HepG2 (cell line): ENCODE results near the gene HSD3B7. TPM values are rescaled to one million over a fixed set of nuclear protein-coding genes. Genes with fewer than 3 reads are reported as not detected.

Experiments
- ARID2 ChIP-seq: sonication (generic); formaldehyde crosslinking; IDR thresholded peaks from 2 replicates; pipeline ENCODE4 v1.8.1; 2022; ENCODE audit warnings: mild to moderate bottlenecking, missing genetic modification reagents, borderline replicate concordance
- ATRX ChIP-seq: sonication (generic); formaldehyde crosslinking; IDR thresholded peaks from 2 replicates; pipeline ENCODE4 v1.4.0; 2020; ENCODE audit warnings: missing genetic modification reagents, borderline replicate concordance
- HIVEP1 ChIP-seq: sonication (generic); formaldehyde crosslinking; IDR thresholded peaks from 2 replicates; pipeline ENCODE4 v1.4.0; 2020; ENCODE audit warnings: mild to moderate bottlenecking, missing genetic modification reagents
- KLF11 ChIP-seq: IDR thresholded peaks from 2 replicates; pipeline ENCODE4 v1.6.1; 2016; ENCODE audit warnings: missing compliant biosample characterization
- MED13 ChIP-seq: sonication (generic); formaldehyde crosslinking; IDR thresholded peaks from 2 replicates; pipeline ENCODE4 v1.5.0; 2020; ENCODE audit warnings: missing genetic modification reagents
- SP2 ChIP-seq: sonication (generic); formaldehyde crosslinking; IDR thresholded peaks from 2 replicates; pipeline ENCODE4 v1.5.1; 2020; ENCODE audit warnings: mild to moderate bottlenecking, missing genetic modification reagents
- ZNF160 ChIP-seq: sonication (generic); formaldehyde crosslinking; IDR thresholded peaks from 2 replicates; pipeline ENCODE4 v1.8.0; 2022; ENCODE audit warnings: mild to moderate bottlenecking, inconsistent platforms, missing genetic modification reagents
- ZNF225 ChIP-seq: sonication (generic); formaldehyde crosslinking; IDR thresholded peaks from 2 replicates; pipeline ENCODE4 v1.4.0; 2020; ENCODE audit warnings: mild to moderate bottlenecking, missing genetic modification reagents
- ZNF263 ChIP-seq: sonication (generic); formaldehyde crosslinking; IDR thresholded peaks from 2 replicates; pipeline ENCODE4 v1.4.0; 2020; ENCODE audit warnings: missing genetic modification reagents
- ZNF264 ChIP-seq: sonication (generic); formaldehyde crosslinking; IDR thresholded peaks from 2 replicates; pipeline ENCODE4 v1.4.0; 2020; ENCODE audit warnings: missing genetic modification reagents
- ZNF567 ChIP-seq: sonication (generic); formaldehyde crosslinking; IDR thresholded peaks from 2 replicates; pipeline ENCODE4 v1.8.1; 2023; ENCODE audit warnings: mild to moderate bottlenecking, missing genetic modification reagents, borderline replicate concordance
- ZNF644 ChIP-seq: IDR thresholded peaks from 2 replicates; pipeline ENCODE4 v1.6.1; 2016; ENCODE audit warnings: low read depth
- ZNF878 ChIP-seq: sonication (generic); formaldehyde crosslinking; IDR thresholded peaks from 2 replicates; pipeline ENCODE4 v1.8.1; 2023; ENCODE audit warnings: mild to moderate bottlenecking, missing genetic modification reagents, moderate library complexity
- polyA plus RNA-seq, 8 experiments: library from polyadenylated mRNA; depleted of rRNA in 3 of 8; stranded (reverse) in 7 of 8; unstranded in 1 of 8; fragments of >200 nt; fragmentation: Illumina TruSeq in 4 of 8; extraction: Trizol in 4 of 8; gene quantifications; 2 replicates each; pipeline versions ENCODE4 v1.2.1 to v1.2.3, GENCODE V29; 2011 to 2016; ENCODE audit warnings: low read depth in 4 of 8, missing spikeins in 1 of 8, mixed read lengths in 1 of 8; ENCODE audit not compliant: insufficient read depth in 1 of 8
- total RNA-seq, 5 experiments: library from RNA; depleted of rRNA; stranded (reverse); fragments of >200 nt; fragmentation: Illumina TruSeq; extraction: Trizol; gene quantifications; 2 replicates each; pipeline ENCODE4 v1.2.3, GENCODE V29; 2016; ENCODE audit warnings: low read depth in 1 of 5
- TF ChIP-seq, protein P1 (sequence below): sonication (generic); formaldehyde crosslinking; IDR thresholded peaks from 2 replicates; pipeline ENCODE4 v1.5.1; 2020; ENCODE audit warnings: mild to moderate bottlenecking, missing genetic modification reagents
- TF ChIP-seq, protein P2 (sequence below): sonication (generic); formaldehyde crosslinking; IDR thresholded peaks from 2 replicates; pipeline ENCODE4 v1.5.0; 2020; ENCODE audit warnings: missing genetic modification reagents
- TF ChIP-seq, protein P3 (sequence below), 2 experiments: sonication (generic) in 1 of 2; formaldehyde crosslinking in 1 of 2; IDR thresholded peaks; 2 replicates each; pipeline versions ENCODE4 v1.4.0 to v1.6.1; 2018 to 2020; ENCODE audit warnings: missing genetic modification reagents in 2 of 2, borderline replicate concordance in 1 of 2, low read depth in 1 of 2, mild to moderate bottlenecking in 1 of 2, missing biosample characterization in 1 of 2
- TF ChIP-seq, protein P4 (sequence below): sonication (generic); formaldehyde crosslinking; IDR thresholded peaks from 2 replicates; pipeline ENCODE4 v1.4.0; 2020; ENCODE audit warnings: missing genetic modification reagents, borderline replicate concordance
- TF ChIP-seq, protein P5 (sequence below): sonication (generic); formaldehyde crosslinking; IDR thresholded peaks from 2 replicates; pipeline ENCODE4 v1.4.0; 2020; ENCODE audit warnings: missing genetic modification reagents

The HSD3B7 gene
- total and polyA plus RNA-seq, 2 of the 13 experiments (the other 11 are each of a cell fraction or from before 2014, with no cell fraction given) = 32.9 to 69.7 TPM

DNA sequence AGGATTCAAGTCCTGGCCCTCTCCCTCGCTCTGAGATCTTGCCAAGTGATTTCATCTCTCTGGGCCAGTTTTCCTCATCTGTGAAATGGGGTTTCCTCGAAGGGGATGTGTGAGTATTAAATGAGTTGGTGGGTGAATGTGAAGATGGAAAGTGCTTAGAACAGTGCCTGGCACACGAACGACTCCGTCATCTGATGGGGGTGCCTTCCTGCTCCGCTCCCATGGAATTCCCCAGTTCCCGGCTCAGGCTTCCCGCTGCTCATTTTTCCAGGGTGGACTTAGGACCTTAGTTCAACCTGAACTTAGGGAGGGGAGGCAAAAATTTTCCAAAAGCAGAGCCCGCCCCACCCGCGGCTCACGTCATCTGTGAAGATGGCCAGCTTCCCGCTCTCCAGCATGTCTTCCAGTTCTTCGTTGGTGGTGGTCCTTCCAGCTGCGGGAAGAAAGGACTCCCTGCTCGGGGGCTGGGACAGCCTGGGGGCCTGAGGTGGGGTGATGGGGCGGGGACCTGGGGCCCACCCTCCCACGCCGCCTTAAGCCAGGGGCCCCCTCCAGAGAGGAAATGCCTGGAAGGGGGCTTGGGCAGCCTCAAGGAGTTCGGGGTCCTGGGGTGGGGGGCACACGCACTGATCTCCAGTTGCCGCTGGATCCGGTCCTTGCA lies 11.4 kb downstream of the HSD3B7 start (continued):
- TF ChIP-seq, protein P1, sequence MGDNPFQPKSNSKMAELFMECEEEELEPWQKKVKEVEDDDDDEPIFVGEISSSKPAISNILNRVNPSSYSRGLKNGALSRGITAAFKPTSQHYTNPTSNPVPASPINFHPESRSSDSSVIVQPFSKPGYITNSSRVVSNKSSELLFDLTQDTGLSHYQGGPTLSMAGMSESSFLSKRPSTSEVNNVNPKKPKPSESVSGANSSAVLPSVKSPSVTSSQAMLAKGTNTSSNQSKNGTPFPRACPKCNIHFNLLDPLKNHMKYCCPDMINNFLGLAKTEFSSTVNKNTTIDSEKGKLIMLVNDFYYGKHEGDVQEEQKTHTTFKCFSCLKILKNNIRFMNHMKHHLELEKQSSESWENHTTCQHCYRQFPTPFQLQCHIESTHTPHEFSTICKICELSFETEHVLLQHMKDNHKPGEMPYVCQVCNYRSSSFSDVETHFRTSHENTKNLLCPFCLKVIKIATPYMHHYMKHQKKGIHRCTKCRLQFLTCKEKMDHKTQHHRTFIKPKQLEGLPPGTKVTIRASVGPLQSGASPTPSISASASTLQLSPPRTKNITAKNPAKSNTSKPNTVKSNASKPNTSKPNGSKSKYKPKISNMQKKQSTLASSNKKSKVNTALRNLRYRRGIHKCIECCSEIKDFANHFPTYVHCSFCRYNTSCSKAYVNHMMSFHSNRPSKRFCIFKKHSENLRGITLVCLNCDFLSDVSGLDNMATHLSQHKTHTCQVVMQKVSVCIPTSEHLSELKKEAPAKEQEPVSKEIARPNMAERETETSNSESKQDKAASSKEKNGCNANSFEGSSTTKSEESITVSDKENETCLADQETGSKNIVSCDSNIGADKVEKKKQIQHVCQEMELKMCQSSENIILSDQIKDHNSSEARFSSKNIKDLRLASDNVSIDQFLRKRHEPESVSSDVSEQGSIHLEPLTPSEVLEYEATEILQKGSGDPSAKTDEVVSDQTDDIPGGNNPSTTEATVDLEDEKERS = no peak
- peak; percentile 76; the same call in 1 of the 2 replicates for TF ChIP-seq HIVEP1 (CRISPR knock-in tag)
- no peak for TF ChIP-seq ZNF263
- TF ChIP-seq, protein P2, sequence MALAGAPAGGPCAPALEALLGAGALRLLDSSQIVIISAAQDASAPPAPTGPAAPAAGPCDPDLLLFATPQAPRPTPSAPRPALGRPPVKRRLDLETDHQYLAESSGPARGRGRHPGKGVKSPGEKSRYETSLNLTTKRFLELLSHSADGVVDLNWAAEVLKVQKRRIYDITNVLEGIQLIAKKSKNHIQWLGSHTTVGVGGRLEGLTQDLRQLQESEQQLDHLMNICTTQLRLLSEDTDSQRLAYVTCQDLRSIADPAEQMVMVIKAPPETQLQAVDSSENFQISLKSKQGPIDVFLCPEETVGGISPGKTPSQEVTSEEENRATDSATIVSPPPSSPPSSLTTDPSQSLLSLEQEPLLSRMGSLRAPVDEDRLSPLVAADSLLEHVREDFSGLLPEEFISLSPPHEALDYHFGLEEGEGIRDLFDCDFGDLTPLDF (CRISPR knock-in tag) = peak; percentile 81
- TF ChIP-seq ZNF567 (CRISPR knock-in tag) = no peak
- TF ChIP-seq KLF11 (CRISPR knock-in tag) = no peak
- TF ChIP-seq ATRX = no peak
- 0 out of 2 replicates have a peak, but pooled peaks have one; percentile 3 for TF ChIP-seq ZNF160
- TF ChIP-seq ZNF264 (CRISPR knock-in tag) = peak; percentile 51; the same call in 1 of the 2 replicates
- no peak for TF ChIP-seq ZNF878 (CRISPR knock-in tag)
- TF ChIP-seq, protein P3, sequence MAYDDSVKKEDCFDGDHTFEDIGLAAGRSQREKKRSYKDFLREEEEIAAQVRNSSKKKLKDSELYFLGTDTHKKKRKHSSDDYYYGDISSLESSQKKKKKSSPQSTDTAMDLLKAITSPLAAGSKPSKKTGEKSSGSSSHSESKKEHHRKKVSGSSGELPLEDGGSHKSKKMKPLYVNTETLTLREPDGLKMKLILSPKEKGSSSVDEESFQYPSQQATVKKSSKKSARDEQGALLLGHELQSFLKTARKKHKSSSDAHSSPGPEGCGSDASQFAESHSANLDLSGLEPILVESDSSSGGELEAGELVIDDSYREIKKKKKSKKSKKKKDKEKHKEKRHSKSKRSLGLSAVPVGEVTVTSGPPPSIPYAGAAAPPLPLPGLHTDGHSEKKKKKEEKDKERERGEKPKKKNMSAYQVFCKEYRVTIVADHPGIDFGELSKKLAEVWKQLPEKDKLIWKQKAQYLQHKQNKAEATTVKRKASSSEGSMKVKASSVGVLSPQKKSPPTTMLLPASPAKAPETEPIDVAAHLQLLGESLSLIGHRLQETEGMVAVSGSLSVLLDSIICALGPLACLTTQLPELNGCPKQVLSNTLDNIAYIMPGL (CRISPR knock-in tag; IDR thresholded peaks at IDR 0.05; ENCODE audit: borderline replicate concordance in 1 of 2, low read depth in 1 of 2) = no peak
- TF ChIP-seq, protein P4, sequence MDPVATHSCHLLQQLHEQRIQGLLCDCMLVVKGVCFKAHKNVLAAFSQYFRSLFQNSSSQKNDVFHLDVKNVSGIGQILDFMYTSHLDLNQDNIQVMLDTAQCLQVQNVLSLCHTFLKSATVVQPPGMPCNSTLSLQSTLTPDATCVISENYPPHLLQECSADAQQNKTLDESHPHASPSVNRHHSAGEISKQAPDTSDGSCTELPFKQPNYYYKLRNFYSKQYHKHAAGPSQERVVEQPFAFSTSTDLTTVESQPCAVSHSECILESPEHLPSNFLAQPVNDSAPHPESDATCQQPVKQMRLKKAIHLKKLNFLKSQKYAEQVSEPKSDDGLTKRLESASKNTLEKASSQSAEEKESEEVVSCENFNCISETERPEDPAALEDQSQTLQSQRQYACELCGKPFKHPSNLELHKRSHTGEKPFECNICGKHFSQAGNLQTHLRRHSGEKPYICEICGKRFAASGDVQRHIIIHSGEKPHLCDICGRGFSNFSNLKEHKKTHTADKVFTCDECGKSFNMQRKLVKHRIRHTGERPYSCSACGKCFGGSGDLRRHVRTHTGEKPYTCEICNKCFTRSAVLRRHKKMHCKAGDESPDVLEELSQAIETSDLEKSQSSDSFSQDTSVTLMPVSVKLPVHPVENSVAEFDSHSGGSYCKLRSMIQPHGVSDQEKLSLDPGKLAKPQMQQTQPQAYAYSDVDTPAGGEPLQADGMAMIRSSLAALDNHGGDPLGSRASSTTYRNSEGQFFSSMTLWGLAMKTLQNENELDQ = no peak
- TF ChIP-seq SP2 (CRISPR knock-in tag) = 0 out of 2 replicates have a peak, but pooled peaks have one; percentile 10
- no peak for TF ChIP-seq ARID2 (CRISPR knock-in tag)
- 0 out of 2 replicates have a peak, but pooled peaks have one; percentile 38 for TF ChIP-seq ZNF644 (CRISPR knock-in tag)
- no peak for TF ChIP-seq MED13 (CRISPR knock-in tag)
- TF ChIP-seq ZNF225 = no peak
- TF ChIP-seq, protein P5, sequence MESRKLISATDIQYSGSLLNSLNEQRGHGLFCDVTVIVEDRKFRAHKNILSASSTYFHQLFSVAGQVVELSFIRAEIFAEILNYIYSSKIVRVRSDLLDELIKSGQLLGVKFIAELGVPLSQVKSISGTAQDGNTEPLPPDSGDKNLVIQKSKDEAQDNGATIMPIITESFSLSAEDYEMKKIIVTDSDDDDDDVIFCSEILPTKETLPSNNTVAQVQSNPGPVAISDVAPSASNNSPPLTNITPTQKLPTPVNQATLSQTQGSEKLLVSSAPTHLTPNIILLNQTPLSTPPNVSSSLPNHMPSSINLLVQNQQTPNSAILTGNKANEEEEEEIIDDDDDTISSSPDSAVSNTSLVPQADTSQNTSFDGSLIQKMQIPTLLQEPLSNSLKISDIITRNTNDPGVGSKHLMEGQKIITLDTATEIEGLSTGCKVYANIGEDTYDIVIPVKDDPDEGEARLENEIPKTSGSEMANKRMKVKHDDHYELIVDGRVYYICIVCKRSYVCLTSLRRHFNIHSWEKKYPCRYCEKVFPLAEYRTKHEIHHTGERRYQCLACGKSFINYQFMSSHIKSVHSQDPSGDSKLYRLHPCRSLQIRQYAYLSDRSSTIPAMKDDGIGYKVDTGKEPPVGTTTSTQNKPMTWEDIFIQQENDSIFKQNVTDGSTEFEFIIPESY = no peak; the same call in 1 of the 2 replicates
